Measurements from ENCODE around the gene ROCK2.

Gene ROCK2

GRCh38 chr2:11320698-11321492 is 23.5 kb downstream of the ROCK2 start:
- Mint-ChIP-seq H3K4me3 (no peak overlapping the region), H3K4me1 (peaks cover 14% of the 10 kb centered on the region), H3K27me3 (no peaks in the 10 kb centered on the region), H3K27ac (no peak overlapping the region), H3K36me3 (peaks cover 4% of the 10 kb centered on the region), H3K9me3 (no peaks in the 10 kb centered on the region)
- ATAC-seq (ENCODE audit: low read depth) (no peak), DNase-seq (ENCODE audit: low spot score in 2 of 2) (no peak)

- Mint-ChIP-seq H3K4me3 (no peak overlapping the region), H3K36me3 (peaks cover 4% of the 10 kb centered on the region), H3K27ac (no peak overlapping the region), H3K4me1 (peaks cover 14% of the 10 kb centered on the region), H3K27me3 (no peaks in the 10 kb centered on the region), H3K9me3 (no peaks in the 10 kb centered on the region)
- no peak for DNase-seq (ENCODE audit: low spot score in 2 of 2)
- ATAC-seq (ENCODE audit: low read depth) = no peak
Measured at GRCh38 chr2:11319939-11320338, 24.5 kb downstream of the ROCK2 start.

DNA sequence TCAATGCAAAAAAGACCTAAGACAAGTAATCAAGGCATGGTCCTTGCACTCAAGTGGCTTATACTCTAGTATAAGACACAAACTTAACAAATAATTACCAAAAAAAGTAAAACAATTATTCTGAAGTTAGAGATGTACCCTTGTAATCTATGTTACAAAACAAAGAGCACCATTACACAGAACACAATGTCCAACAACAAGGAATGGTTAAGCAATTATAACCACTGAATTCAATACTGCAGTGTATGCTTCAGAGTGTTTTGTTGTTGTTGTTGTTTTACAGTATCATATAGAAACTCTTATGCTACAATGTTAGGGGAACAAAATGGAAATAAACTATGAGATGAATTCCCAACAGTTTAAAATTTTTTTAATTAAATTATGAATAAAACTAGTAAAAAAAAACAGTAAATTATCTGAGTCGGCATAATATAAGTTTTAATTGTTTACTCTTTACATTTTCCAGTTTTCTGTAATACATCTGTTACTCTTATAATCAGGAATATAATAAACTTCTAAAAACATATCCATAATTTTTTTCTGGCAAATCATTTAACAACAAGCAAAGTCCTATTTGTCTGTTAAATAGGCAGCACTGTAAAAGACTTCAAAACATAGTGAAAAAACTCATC is 29.2 kb downstream of the ROCK2 start:
- H3K4me3 Mint-ChIP-seq = no peak overlapping the region
- H3K27ac Mint-ChIP-seq = no peak overlapping the region
- H3K4me1 Mint-ChIP-seq = peaks cover 9% of the 10 kb centered on the region
- ATAC-seq (ENCODE audit: low read depth) (no peak), DNase-seq (ENCODE audit: low spot score in 2 of 2) (no peak)
- peaks cover 4% of the 10 kb centered on the region for H3K36me3 Mint-ChIP-seq
- no peaks in the 10 kb centered on the region for H3K9me3 Mint-ChIP-seq
- no peaks in the 10 kb centered on the region for H3K27me3 Mint-ChIP-seq

GRCh38 chr2:11314487-11314886 is 29.9 kb downstream of the ROCK2 start:
- Mint-ChIP-seq H3K36me3 (peaks cover 4% of the 10 kb centered on the region), H3K4me3 (no peak overlapping the region), H3K27me3 (no peaks in the 10 kb centered on the region), H3K4me1 (peaks cover 9% of the 10 kb centered on the region), H3K27ac (no peak overlapping the region), H3K9me3 (no peaks in the 10 kb centered on the region)
- ATAC-seq (ENCODE audit: low read depth) (no peak), DNase-seq (ENCODE audit: low spot score in 2 of 2) (no peak)

DNA sequence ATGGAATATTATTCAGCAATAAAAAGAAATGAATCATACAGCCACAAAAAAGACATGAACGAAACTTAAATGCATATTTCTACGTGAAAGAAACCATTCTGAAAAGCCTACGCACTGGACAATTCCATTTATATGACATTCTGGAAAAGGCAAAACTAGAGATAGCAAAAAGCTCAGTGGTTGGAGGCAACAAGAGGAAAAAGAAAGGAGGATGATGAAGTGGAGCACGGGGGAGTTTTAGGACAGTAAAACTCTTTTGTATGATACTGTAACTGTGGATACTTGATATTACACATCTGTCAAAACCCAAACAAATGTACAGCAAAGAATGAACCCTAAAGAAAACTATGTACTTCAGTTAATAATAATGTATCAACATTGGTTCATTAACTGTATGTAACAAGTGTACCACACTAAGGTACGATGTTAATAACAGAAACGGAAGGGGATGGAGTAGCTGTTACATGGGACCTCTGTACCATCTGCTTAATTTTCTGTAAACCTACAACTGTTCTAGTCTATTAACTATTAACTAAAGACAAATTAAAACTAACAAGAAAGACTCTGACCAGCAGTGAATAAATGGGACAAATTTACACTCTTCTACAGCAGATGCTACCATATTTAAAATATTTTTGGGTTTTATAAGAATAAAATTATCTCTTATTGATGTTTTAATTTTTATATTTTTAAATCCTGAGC is 31.5 kb downstream of the ROCK2 start:
- peaks cover 9% of the 10 kb centered on the region for H3K4me1 Mint-ChIP-seq
- no peak overlapping the region for H3K27ac Mint-ChIP-seq
- H3K9me3 Mint-ChIP-seq = no peaks in the 10 kb centered on the region
- H3K36me3 Mint-ChIP-seq = no peaks in the 10 kb centered on the region
- H3K27me3 Mint-ChIP-seq = no peaks in the 10 kb centered on the region
- DNase-seq (ENCODE audit: low spot score in 2 of 2) (no peak), ATAC-seq (ENCODE audit: low read depth) (no peak)
- H3K4me3 Mint-ChIP-seq = no peak overlapping the region

GRCh38 chr2:11311543-11311942 is 32.9 kb downstream of the ROCK2 start:
- no peak for ATAC-seq (ENCODE audit: low read depth)

DNA sequence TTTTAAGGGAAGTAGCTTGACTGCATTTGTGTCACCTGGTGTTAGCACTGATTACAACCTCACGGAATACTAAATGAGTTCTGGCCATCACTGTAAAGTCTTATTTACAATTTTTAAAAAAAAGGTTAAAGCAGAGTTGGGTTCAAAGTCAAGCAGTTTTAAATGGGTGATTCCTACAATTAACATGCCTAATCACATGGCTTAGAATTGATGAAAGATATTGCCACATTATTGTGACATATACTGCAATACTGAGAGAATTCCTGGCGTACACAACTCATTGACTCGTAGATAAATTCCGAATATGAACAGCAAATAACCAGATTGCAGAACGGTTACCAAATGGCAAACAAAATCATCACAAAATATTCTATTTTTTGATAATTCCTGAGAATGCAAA is 34.2 kb downstream of the ROCK2 start:
- Mint-ChIP-seq H3K27ac (no peak overlapping the region), H3K4me3 (no peak overlapping the region), H3K4me1 (peaks cover 10% of the 10 kb centered on the region), H3K27me3 (no peaks in the 10 kb centered on the region), H3K9me3 (no peaks in the 10 kb centered on the region), H3K36me3 (no peaks in the 10 kb centered on the region)
- ATAC-seq (ENCODE audit: low read depth) (no peak), DNase-seq (ENCODE audit: low spot score in 2 of 2) (no peak)

More at GRCh38 chr2:11311543-11311942, 32.9 kb downstream of the ROCK2 start:
- H3K9me3 Mint-ChIP-seq = no peaks in the 10 kb centered on the region
- H3K27ac Mint-ChIP-seq = no peak overlapping the region
- no peaks in the 10 kb centered on the region for H3K27me3 Mint-ChIP-seq
- no peak overlapping the region for H3K4me3 Mint-ChIP-seq
- no peaks in the 10 kb centered on the region for H3K36me3 Mint-ChIP-seq
- no peak for DNase-seq (ENCODE audit: low spot score in 2 of 2)
- peaks cover 10% of the 10 kb centered on the region for H3K4me1 Mint-ChIP-seq

GRCh38 chr2:11309706-11310105 is 34.7 kb downstream of the ROCK2 start:
- ATAC-seq (ENCODE audit: low read depth) (no peak), DNase-seq (ENCODE audit: low spot score in 2 of 2) (no peak)
- Mint-ChIP-seq H3K4me1 (peaks cover 10% of the 10 kb centered on the region), H3K27ac (no peak overlapping the region), H3K27me3 (no peaks in the 10 kb centered on the region), H3K4me3 (no peak overlapping the region), H3K36me3 (no peaks in the 10 kb centered on the region), H3K9me3 (no peaks in the 10 kb centered on the region)

DNA sequence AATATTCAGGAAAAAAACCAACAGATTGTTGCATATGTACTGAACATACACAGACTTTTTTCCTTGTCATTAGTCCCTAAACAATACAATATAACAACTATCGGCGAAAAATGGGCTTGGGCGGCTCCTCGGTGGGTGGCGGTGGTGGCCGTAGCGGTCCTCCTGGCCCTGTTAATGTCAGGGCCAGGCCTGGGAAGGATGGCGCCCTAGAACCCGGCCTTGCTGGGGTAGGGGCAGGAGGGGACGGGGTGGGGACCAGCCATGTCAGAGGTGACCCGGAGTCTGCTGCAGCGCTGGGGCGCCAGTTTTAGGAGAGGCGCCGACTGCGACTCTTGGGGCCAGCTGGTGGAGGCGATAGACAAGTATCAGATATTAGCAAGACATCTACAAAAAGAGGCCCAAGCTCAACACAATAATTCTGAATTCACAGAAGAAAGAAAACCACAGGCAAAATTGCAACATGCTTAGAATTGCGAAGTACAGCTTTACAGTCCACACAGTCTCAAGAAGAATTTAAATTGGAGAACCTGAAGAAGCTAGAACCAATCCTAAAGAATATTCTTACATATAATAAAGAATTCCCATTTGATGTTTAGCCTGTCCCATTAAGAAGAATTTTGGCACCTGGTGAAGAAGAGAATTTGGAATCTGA is 36.5 kb downstream of the ROCK2 start:
- Mint-ChIP-seq H3K9me3 (no peaks in the 10 kb centered on the region), H3K4me1 (peaks cover 7% of the 10 kb centered on the region), H3K27me3 (no peaks in the 10 kb centered on the region), H3K27ac (no peak overlapping the region), H3K4me3 (no peak overlapping the region), H3K36me3 (no peaks in the 10 kb centered on the region)
- ATAC-seq (ENCODE audit: low read depth) (no peak), DNase-seq (ENCODE audit: low spot score in 2 of 2) (no peak)

DNA sequence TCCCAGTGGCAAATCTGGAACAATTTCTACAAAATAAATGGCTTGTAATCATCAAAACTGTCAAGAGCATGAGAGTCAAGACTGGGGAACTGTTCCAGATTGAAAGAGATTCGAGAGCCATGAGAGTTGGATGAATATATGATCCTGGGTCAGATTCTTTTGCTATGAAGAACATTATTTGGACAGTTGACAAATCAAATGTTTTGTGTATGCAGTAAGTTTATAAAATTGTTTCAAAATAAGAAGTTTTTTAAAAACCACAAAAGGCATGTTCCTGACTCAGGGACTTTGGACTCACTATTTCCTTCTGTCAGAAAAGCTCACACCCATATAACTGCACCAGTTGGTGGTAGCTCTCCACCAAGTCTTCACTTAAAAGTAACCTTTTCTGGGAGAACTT is 38.5 kb downstream of the ROCK2 start:
- H3K4me3 Mint-ChIP-seq = no peak overlapping the region
- no peak overlapping the region for H3K27ac Mint-ChIP-seq
- H3K36me3 Mint-ChIP-seq = no peaks in the 10 kb centered on the region
- H3K27me3 Mint-ChIP-seq = no peaks in the 10 kb centered on the region
- DNase-seq (ENCODE audit: low spot score in 2 of 2) (no peak), ATAC-seq (ENCODE audit: low read depth) (no peak)
- H3K9me3 Mint-ChIP-seq = no peaks in the 10 kb centered on the region
- peaks cover 3% of the 10 kb centered on the region for H3K4me1 Mint-ChIP-seq

- no peak for ATAC-seq (ENCODE audit: low read depth)
- H3K36me3 Mint-ChIP-seq = no peaks in the 10 kb centered on the region
- H3K27ac Mint-ChIP-seq = no peak overlapping the region
- peaks cover 3% of the 10 kb centered on the region for H3K4me1 Mint-ChIP-seq
- DNase-seq (ENCODE audit: low spot score in 2 of 2) = no peak
- no peak overlapping the region for H3K4me3 Mint-ChIP-seq
- H3K9me3 Mint-ChIP-seq = no peaks in the 10 kb centered on the region
- no peaks in the 10 kb centered on the region for H3K27me3 Mint-ChIP-seq
Measured at GRCh38 chr2:11305338-11305737, 39.1 kb downstream of the ROCK2 start.

DNA sequence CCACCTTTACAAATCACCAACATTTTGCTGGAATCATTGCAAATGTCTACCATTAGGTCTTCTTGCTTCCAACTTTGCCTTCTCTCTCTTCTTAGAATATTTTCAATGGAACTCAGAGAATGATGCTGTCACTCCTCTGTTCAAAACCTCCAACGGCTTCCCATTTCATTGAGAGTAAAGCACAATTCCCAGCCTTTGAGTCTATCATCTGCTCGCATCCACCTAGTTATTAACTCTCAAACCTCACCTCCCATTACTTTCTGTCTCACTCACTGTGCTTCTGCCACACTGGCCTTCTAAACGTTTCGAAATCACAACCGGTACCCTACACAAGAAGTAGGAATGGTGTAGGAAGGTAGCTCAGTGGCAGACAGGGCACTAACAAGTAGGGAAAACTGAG is 40.0 kb downstream of the ROCK2 start:
- Mint-ChIP-seq H3K27ac (no peak overlapping the region), H3K9me3 (no peaks in the 10 kb centered on the region), H3K36me3 (no peaks in the 10 kb centered on the region), H3K27me3 (no peaks in the 10 kb centered on the region), H3K4me1 (peaks cover 5% of the 10 kb centered on the region), H3K4me3 (no peak overlapping the region)
- DNase-seq (ENCODE audit: low spot score in 2 of 2) (no peak), ATAC-seq (ENCODE audit: low read depth) (no peak)

DNA sequence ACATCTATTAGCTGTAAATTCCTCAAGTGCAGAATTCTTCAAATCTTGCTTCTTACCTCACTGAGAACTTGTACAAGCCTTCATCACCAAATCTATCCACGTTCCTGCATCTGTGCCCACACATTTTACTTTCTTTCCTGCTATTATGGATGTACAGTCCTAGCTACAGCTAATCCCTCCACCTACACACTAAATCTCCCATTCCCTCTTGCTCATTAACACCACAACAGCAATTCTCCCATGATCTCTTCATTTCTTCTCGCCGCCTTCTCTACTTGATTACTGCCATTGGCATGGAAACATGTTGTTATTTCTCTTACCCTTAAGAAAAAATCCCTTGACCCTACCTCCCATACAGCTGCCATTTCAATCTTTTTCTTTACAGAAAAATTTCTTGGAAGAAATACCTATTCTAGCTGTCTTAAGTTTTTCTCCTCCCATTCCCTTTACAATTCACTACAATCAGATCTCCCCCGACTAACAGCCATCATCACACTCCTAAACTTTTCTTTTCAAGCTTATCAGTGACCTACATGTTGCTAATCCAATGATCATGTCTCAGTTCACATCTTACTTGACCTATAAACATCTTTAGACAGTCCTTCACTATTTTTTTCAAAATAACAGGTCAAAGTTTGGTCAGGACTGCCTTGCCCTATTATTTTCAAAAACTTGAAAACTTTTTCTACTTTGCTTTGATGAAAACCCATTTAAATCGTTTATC is 41.0 kb downstream of the ROCK2 start:
- no peaks in the 10 kb centered on the region for H3K9me3 Mint-ChIP-seq
- H3K27ac Mint-ChIP-seq = no peak overlapping the region

More for the DNA sequence above, 41.0 kb downstream of the ROCK2 start:
- peaks cover 5% of the 10 kb centered on the region for H3K4me1 Mint-ChIP-seq
- H3K36me3 Mint-ChIP-seq = no peaks in the 10 kb centered on the region
- DNase-seq (ENCODE audit: low spot score in 2 of 2) (no peak), ATAC-seq (ENCODE audit: low read depth) (no peak)
- H3K27me3 Mint-ChIP-seq = no peaks in the 10 kb centered on the region
- no peak overlapping the region for H3K4me3 Mint-ChIP-seq
